Body of pancreas (tissue), 4 donors: ENCODE data around the gene FHAD1. TPM values are rescaled to one million over a fixed set of nuclear protein-coding genes. Genes with fewer than 3 reads are reported as not detected.

Experiments
- ATAC-seq: fragments of 150-250 bp; one replicate; pipeline ENCODE4 v1.9.1; 2016
- DNase-seq, 4 donors: peaks; one replicate each; pipeline ENCODE4 v3.0.0-alpha.2; 2019
- H3K27ac ChIP-seq, 4 donors: fragments of 200-600 bp; sonication (generic); 1 replicate in 3 of 4; 2 replicates in 1 of 4; pipeline versions ENCODE4 v1.5.1 to v1.6.1; 2016 to 2019; ENCODE audit warnings: mild to moderate bottlenecking in 1 of 4, mixed read lengths in 1 of 4, moderate library complexity in 1 of 4
- H3K27me3 ChIP-seq, 2 donors: fragments of 200-600 bp; sonication (generic); one replicate each; pipeline ENCODE4 v1.6.0; 2016; ENCODE audit warnings: mild to moderate bottlenecking in 1 of 2
- H3K36me3 ChIP-seq, 2 donors: fragments of 200-600 bp; sonication (generic); replicated peaks in 1 of 2; 2 replicates each; pipeline ENCODE4 v1.5.1; 2016; ENCODE audit warnings: low read depth in 2 of 2; ENCODE audit not compliant: insufficient read depth in 1 of 2
- H3K4me1 ChIP-seq: fragments of 200-600 bp; sonication (generic); one replicate; pipeline ENCODE4 v1.6.0; 2016
- H3K4me3 ChIP-seq, 2 donors: fragments of 200-600 bp; sonication (generic); 1 replicate in 1 of 2; 2 replicates in 1 of 2; pipeline ENCODE4 v1.5.1; 2016 to 2019
- H3K9me3 ChIP-seq, 3 donors: fragments of 200-600 bp; sonication (generic); 1 replicate in 2 of 3; 2 replicates in 1 of 3; pipeline ENCODE4 v1.5.1; 2016
- POLR2A ChIP-seq, 3 donors: fragments of 450-650 bp; IDR thresholded peaks; one replicate each; pipeline ENCODE4 v1.6.1; 2016; ENCODE audit warnings: antibody characterized with exemption in 3 of 3, mild to moderate bottlenecking in 2 of 3
- WGBS, 2 donors: methylation state at CpG; one replicate each; pipeline ENCODE4 v1.1.5; 2017; 5-methylcytosine and 5-hydroxymethylcytosine counted together
- intact Hi-C: fragments of 100-400 bp; cut with DNase I; formaldehyde crosslinking; loops from one replicate; pipeline ENCODE4 v1.15.1; 2023
- total RNA-seq, 2 donors: library from RNA; depleted of rRNA; stranded (reverse); fragments of >200 nt; gene quantifications; one replicate each; pipeline ENCODE4 v1.1.0, GENCODE V29; 2016
- TF ChIP-seq, protein P1 (sequence below), 7 experiments: fragments of 450-650 bp in 4 of 7; fragments of 200-600 bp in 3 of 7; sonication (generic) in 3 of 7; IDR thresholded peaks; one replicate each; pipeline ENCODE4 v1.5.1; 2016 to 2019; ENCODE audit warnings: antibody characterized with exemption in 7 of 7

FHAD1 gene
- total RNA-seq, 2 donors from 2014 or later, result 2.9 to 4.9 TPM

GRCh38 chr1:15362737-15363128 lies 115.7 kb downstream of the FHAD1 start:
- ATAC-seq (no peak), DNase-seq (no peak)
- no peaks in the 10 kb centered on the region for H3K36me3 ChIP-seq
- no peak overlapping the region for H3K4me3 ChIP-seq
- no peaks in the 10 kb centered on the region for H3K27me3 ChIP-seq
- no peak for TF ChIP-seq POLR2A (IDR thresholded peaks at IDR 0.05)
- TF ChIP-seq, protein P1, sequence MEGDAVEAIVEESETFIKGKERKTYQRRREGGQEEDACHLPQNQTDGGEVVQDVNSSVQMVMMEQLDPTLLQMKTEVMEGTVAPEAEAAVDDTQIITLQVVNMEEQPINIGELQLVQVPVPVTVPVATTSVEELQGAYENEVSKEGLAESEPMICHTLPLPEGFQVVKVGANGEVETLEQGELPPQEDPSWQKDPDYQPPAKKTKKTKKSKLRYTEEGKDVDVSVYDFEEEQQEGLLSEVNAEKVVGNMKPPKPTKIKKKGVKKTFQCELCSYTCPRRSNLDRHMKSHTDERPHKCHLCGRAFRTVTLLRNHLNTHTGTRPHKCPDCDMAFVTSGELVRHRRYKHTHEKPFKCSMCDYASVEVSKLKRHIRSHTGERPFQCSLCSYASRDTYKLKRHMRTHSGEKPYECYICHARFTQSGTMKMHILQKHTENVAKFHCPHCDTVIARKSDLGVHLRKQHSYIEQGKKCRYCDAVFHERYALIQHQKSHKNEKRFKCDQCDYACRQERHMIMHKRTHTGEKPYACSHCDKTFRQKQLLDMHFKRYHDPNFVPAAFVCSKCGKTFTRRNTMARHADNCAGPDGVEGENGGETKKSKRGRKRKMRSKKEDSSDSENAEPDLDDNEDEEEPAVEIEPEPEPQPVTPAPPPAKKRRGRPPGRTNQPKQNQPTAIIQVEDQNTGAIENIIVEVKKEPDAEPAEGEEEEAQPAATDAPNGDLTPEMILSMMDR (IDR thresholded peaks at IDR 0.05), result no peak
- H3K4me1 ChIP-seq, result peaks cover 13% of the 10 kb centered on the region
- 86 to 100% methylated on average over 3 to 4 of the region's 4 CpGs for WGBS, 2 donors
- no peaks in the 10 kb centered on the region for H3K9me3 ChIP-seq
- no peak overlapping the region for H3K27ac ChIP-seq
- intact Hi-C loops, result no loop called here

- H3K27ac ChIP-seq, result no peak overlapping the region
- DNase-seq (no peak), ATAC-seq (no peak)
- WGBS, 2 donors, result 78 to 84% methylated on average over 5 of the region's 5 CpGs
- no peaks in the 10 kb centered on the region for H3K9me3 ChIP-seq
- peaks cover 13% of the 10 kb centered on the region for H3K4me1 ChIP-seq
- no peak overlapping the region for H3K4me3 ChIP-seq
- no peaks in the 10 kb centered on the region for H3K27me3 ChIP-seq
- H3K36me3 ChIP-seq, result no peaks in the 10 kb centered on the region
- TF ChIP-seq, protein P1 (IDR thresholded peaks at IDR 0.05), result no peak
- TF ChIP-seq POLR2A (IDR thresholded peaks at IDR 0.05), result no peak
- intact Hi-C loops, result no loop called here
Measured at GRCh38 chr1:15364740-15365139, 117.7 kb downstream of the FHAD1 start.

GRCh38 chr1:15368888-15369287 lies 121.9 kb downstream of the FHAD1 start:
- H3K4me3 ChIP-seq, result no peak overlapping the region
- intact Hi-C loops, result no loop called here
- no peak overlapping the region for H3K27ac ChIP-seq
- peaks cover 33% of the 10 kb centered on the region for H3K4me1 ChIP-seq
- H3K27me3 ChIP-seq, result no peaks in the 10 kb centered on the region
- no peaks in the 10 kb centered on the region for H3K9me3 ChIP-seq
- no peak for DNase-seq
- TF ChIP-seq POLR2A (IDR thresholded peaks at IDR 0.05), result no peak
- TF ChIP-seq, protein P1 (IDR thresholded peaks at IDR 0.05), result no peak
- no peak for ATAC-seq
- no peaks in the 10 kb centered on the region for H3K36me3 ChIP-seq
- WGBS, 2 donors, result 75 to 84% methylated on average over 1 of the region's 1 CpG

- ATAC-seq, result no peak
- no peaks in the 10 kb centered on the region for H3K27me3 ChIP-seq
- H3K4me1 ChIP-seq, result peaks cover 33% of the 10 kb centered on the region
- no peak for TF ChIP-seq POLR2A (IDR thresholded peaks at IDR 0.05)
- TF ChIP-seq, protein P1 (IDR thresholded peaks at IDR 0.05), result no peak
- H3K27ac ChIP-seq, result peak overlapping the region in 3 of 4 donors; percentile 49 to 69 (median 56)
- no peaks in the 10 kb centered on the region for H3K9me3 ChIP-seq
- intact Hi-C loops, result no loop called here
- no peak overlapping the region for H3K4me3 ChIP-seq
- DNase-seq, result no peak
- 74 to 82% methylated on average over 4 of the region's 4 CpGs for WGBS, 2 donors
- H3K36me3 ChIP-seq, result no peaks in the 10 kb centered on the region
Measured at GRCh38 chr1:15370268-15370667, 123.2 kb downstream of the FHAD1 start.

DNA sequence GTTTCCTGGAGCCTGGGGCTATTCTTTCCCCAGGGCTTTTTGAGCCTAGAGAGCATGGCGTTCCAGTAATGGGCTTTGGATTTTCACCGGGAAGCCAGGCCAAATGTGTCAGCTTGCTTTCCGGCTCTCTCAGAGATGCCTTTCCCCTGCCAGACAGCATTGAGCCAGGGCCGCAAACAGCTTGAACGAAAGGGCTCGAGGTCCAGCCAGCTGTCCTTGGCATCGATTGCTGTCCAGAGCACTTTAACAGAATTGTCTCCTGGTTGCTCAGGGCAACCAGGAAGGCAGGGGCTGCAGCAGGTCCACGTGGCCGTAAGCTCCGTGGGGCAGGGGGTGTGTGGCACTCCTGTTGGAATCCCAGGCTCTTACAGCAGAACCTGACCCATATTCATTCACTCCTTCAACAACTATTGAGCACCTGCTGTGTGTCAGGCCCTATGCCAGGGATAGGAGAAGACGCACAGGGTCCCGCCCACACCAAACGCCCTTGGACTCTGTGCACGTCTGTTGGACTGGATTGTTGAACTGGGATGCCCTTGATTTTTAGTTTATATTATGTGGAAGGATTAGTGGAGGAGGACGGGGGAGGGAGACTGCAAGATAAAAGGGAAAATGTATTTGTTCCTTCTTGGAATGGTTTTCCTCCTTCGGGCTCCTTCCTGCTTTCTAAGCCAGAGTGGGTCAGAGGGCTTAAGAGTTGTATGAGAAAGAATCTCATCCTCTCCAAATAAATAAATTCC lies 123.9 kb downstream of the FHAD1 start:
- Histone ChIP-seq H3K4me3 (no peak overlapping the region), H3K9me3 (no peaks in the 10 kb centered on the region), H3K4me1 (peaks cover 30% of the 10 kb centered on the region), H3K27ac (peak overlapping the region in 3 of 4 donors; percentile 49 to 69 (median 56)), H3K27me3 (no peaks in the 10 kb centered on the region), H3K36me3 (no peaks in the 10 kb centered on the region)
- no peak for TF ChIP-seq POLR2A (IDR thresholded peaks at IDR 0.05)
- TF ChIP-seq, protein P1 (IDR thresholded peaks at IDR 0.05), result no peak
- WGBS, 2 donors, result 24 to 28% methylated on average over 8 to 16 of the region's 16 CpGs
- DNase-seq (peak; percentile 68 to 78 (median 74)), ATAC-seq (peak; percentile 83)
- intact Hi-C loops, result no loop called here
